Measurements from ENCODE around the gene CHSY3. TPM values are rescaled to one million over a fixed set of nuclear protein-coding genes. Genes with fewer than 3 reads are reported as not detected.

CHSY3 gene
- total and polyA plus RNA-seq, 2 experiments from 2014 or later = 0.44 to 3.0 TPM

DNA sequence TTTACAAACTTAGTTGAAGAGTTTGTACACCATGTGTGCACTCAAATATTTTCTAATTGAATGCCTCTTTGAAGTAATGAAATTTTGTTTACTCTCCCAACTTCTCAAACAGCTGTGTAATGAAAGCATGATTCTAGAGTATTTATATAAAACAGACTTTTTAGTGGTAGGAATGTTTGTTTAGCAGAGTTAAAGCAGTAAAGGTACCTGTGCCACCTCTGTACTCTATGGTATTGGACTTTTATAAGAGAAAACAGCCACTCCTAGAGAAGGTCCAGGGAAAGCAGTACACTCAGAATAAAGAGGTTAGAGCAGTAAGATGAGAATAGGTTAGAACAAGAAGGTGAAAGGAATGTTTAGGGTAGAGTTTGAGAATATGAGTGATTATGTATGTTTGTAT lies 163.1 kb downstream of the CHSY3 start (continued):
- TF ChIP-seq, protein P1, sequence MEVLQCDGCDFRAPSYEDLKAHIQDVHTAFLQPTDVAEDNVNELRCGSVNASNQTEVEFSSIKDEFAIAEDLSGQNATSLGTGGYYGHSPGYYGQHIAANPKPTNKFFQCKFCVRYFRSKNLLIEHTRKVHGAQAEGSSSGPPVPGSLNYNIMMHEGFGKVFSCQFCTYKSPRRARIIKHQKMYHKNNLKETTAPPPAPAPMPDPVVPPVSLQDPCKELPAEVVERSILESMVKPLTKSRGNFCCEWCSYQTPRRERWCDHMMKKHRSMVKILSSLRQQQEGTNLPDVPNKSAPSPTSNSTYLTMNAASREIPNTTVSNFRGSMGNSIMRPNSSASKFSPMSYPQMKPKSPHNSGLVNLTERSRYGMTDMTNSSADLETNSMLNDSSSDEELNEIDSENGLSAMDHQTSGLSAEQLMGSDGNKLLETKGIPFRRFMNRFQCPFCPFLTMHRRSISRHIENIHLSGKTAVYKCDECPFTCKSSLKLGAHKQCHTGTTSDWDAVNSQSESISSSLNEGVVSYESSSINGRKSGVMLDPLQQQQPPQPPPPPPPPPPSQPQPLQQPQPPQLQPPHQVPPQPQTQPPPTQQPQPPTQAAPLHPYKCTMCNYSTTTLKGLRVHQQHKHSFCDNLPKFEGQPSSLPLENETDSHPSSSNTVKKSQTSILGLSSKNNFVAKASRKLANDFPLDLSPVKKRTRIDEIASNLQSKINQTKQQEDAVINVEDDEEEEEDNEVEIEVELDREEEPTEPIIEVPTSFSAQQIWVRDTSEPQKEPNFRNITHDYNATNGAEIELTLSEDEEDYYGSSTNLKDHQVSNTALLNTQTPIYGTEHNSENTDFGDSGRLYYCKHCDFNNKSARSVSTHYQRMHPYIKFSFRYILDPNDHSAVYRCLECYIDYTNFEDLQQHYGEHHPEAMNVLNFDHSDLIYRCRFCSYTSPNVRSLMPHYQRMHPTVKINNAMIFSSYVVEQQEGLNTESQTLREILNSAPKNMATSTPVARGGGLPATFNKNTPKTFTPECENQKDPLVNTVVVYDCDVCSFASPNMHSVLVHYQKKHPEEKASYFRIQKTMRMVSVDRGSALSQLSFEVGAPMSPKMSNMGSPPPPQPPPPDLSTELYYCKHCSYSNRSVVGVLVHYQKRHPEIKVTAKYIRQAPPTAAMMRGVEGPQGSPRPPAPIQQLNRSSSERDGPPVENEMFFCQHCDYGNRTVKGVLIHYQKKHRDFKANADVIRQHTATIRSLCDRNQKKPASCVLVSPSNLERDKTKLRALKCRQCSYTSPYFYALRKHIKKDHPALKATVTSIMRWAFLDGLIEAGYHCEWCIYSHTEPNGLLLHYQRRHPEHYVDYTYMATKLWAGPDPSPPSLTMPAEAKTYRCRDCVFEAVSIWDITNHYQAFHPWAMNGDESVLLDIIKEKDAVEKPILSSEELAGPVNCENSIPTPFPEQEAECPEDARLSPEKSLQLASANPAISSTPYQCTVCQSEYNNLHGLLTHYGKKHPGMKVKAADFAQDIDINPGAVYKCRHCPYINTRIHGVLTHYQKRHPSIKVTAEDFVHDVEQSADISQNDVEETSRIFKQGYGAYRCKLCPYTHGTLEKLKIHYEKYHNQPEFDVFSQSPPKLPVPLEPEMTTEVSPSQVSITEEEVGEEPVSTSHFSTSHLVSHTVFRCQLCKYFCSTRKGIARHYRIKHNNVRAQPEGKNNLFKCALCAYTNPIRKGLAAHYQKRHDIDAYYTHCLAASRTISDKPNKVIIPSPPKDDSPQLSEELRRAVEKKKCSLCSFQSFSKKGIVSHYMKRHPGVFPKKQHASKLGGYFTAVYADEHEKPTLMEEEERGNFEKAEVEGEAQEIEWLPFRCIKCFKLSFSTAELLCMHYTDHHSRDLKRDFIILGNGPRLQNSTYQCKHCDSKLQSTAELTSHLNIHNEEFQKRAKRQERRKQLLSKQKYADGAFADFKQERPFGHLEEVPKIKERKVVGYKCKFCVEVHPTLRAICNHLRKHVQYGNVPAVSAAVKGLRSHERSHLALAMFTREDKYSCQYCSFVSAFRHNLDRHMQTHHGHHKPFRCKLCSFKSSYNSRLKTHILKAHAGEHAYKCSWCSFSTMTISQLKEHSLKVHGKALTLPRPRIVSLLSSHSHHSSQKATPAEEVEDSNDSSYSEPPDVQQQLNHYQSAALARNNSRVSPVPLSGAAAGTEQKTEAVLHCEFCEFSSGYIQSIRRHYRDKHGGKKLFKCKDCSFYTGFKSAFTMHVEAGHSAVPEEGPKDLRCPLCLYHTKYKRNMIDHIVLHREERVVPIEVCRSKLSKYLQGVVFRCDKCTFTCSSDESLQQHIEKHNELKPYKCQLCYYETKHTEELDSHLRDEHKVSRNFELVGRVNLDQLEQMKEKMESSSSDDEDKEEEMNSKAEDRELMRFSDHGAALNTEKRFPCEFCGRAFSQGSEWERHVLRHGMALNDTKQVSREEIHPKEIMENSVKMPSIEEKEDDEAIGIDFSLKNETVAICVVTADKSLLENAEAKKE (CRISPR knock-in tag; IDR thresholded peaks at IDR 0.05) = no peak
- no peak for TF ChIP-seq EZH2 (IDR thresholded peaks at IDR 0.05; ENCODE audit: low read depth, unreplicated experiment)
- no peak for TF ChIP-seq CREB1 (CRISPR knock-in tag; IDR thresholded peaks at IDR 0.05; ENCODE audit: low read depth)
- no peak for TF ChIP-seq CTCF (conservative IDR thresholded peaks at IDR 0.05; ENCODE audit: low read depth in 2 of 2)

- DNase-seq (ENCODE audit: low spot score) = no peak
- Mint-ChIP-seq H3K36me3 (ENCODE audit: low read depth) (no peaks in the 10 kb centered on the region), H3K9me3 (no peaks in the 10 kb centered on the region), H3K4me3 (no peak overlapping the region), H3K27me3 (ENCODE audit: insufficient read depth, low read depth, poor library complexity) (no peaks in the 10 kb centered on the region), H3K27ac (no peak overlapping the region), H3K4me1 (no peaks in the 10 kb centered on the region)
- no peak overlapping the region for H2AFZ ChIP-seq
- no peaks in the 10 kb centered on the region for H3K4me1 ChIP-seq (ENCODE audit: insufficient read depth)
- H3K27ac ChIP-seq (ENCODE audit: low read depth) = no peak overlapping the region
- no peaks in the 10 kb centered on the region for H3F3A ChIP-seq (replicated peaks; ENCODE audit: low read depth)
- H3K9me2 ChIP-seq (ENCODE audit: insufficient read depth) = no peaks in the 10 kb centered on the region
- H4K20me1 ChIP-seq (replicated peaks; ENCODE audit: insufficient read depth) = no peaks in the 10 kb centered on the region; the same call in 1 of the 2 replicates
- no peaks in the 10 kb centered on the region for H3K36me3 ChIP-seq (ENCODE audit: insufficient read depth)
- ATAC-seq = no peak
- no peaks in the 10 kb centered on the region for H3K79me2 ChIP-seq (replicated peaks; ENCODE audit: insufficient read depth)
- H3K27me3 ChIP-seq (ENCODE audit: insufficient read depth) = no peaks in the 10 kb centered on the region
- H3K4me3 ChIP-seq = no peak overlapping the region
- H3K4me2 ChIP-seq = no peak overlapping the region
- TF ChIP-seq ZNF114 (CRISPR knock-in tag; IDR thresholded peaks at IDR 0.05) = no peak
- TF ChIP-seq ZNF331 (CRISPR knock-in tag; IDR thresholded peaks at IDR 0.05; ENCODE audit: low read depth) = no peak
- no peak for TF ChIP-seq JUNB (IDR thresholded peaks at IDR 0.05; ENCODE audit: unreplicated experiment)
- no peak for TF ChIP-seq EZH2 (IDR thresholded peaks at IDR 0.05; ENCODE audit: low read depth, unreplicated experiment)
- TF ChIP-seq, protein P2, sequence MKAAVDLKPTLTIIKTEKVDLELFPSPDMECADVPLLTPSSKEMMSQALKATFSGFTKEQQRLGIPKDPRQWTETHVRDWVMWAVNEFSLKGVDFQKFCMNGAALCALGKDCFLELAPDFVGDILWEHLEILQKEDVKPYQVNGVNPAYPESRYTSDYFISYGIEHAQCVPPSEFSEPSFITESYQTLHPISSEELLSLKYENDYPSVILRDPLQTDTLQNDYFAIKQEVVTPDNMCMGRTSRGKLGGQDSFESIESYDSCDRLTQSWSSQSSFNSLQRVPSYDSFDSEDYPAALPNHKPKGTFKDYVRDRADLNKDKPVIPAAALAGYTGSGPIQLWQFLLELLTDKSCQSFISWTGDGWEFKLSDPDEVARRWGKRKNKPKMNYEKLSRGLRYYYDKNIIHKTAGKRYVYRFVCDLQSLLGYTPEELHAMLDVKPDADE (IDR thresholded peaks at IDR 0.05) = no peak
- no peak for TF ChIP-seq STAT1 (IDR thresholded peaks at IDR 0.05; ENCODE audit: unreplicated experiment)
- TF ChIP-seq, protein P3, sequence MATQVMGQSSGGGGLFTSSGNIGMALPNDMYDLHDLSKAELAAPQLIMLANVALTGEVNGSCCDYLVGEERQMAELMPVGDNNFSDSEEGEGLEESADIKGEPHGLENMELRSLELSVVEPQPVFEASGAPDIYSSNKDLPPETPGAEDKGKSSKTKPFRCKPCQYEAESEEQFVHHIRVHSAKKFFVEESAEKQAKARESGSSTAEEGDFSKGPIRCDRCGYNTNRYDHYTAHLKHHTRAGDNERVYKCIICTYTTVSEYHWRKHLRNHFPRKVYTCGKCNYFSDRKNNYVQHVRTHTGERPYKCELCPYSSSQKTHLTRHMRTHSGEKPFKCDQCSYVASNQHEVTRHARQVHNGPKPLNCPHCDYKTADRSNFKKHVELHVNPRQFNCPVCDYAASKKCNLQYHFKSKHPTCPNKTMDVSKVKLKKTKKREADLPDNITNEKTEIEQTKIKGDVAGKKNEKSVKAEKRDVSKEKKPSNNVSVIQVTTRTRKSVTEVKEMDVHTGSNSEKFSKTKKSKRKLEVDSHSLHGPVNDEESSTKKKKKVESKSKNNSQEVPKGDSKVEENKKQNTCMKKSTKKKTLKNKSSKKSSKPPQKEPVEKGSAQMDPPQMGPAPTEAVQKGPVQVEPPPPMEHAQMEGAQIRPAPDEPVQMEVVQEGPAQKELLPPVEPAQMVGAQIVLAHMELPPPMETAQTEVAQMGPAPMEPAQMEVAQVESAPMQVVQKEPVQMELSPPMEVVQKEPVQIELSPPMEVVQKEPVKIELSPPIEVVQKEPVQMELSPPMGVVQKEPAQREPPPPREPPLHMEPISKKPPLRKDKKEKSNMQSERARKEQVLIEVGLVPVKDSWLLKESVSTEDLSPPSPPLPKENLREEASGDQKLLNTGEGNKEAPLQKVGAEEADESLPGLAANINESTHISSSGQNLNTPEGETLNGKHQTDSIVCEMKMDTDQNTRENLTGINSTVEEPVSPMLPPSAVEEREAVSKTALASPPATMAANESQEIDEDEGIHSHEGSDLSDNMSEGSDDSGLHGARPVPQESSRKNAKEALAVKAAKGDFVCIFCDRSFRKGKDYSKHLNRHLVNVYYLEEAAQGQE (IDR thresholded peaks at IDR 0.05; ENCODE audit: unreplicated experiment) = no peak
These were observed 163.8 kb downstream of the CHSY3 start for GRCh38 chr5:130068101-130068500.

Data from GM23338 (cell line).